Epithelial cell of proximal tubule (primary cell): ENCODE data around the gene KPNA4. TPM values are rescaled to one million over a fixed set of nuclear protein-coding genes. Genes with fewer than 3 reads are reported as not detected.
"Not testable (repeated sequence)": the region's sequence is repeated elsewhere in the genome, so short reads cannot be mapped to it uniquely, and the experiment has no call there.

ENCODE experiments used
- DNase-seq: peaks from one replicate; pipeline ENCODE4 v3.0.0-alpha.2; 2011; ENCODE audit warnings: low read depth
- H3K4me3 ChIP-seq: 2 replicates; pipeline ENCODE4 v1.5.1; 2011; ENCODE audit warnings: low read depth, mild to moderate bottlenecking, low read length
- total RNA-seq: library from RNA; depleted of rRNA; stranded (reverse); fragments of >200 nt; gene quantifications from 2 replicates; pipeline ENCODE4 v1.2.3, GENCODE V29; 2015
- TF ChIP-seq, protein P1 (sequence below): conservative IDR thresholded peaks from 2 replicates; pipeline ENCODE4 v1.5.1; 2012; ENCODE audit warnings: low read depth, mild to moderate bottlenecking, low read length

Gene KPNA4
- total RNA-seq, 1 donor from 2014 or later, result 17.0 TPM

DNA sequence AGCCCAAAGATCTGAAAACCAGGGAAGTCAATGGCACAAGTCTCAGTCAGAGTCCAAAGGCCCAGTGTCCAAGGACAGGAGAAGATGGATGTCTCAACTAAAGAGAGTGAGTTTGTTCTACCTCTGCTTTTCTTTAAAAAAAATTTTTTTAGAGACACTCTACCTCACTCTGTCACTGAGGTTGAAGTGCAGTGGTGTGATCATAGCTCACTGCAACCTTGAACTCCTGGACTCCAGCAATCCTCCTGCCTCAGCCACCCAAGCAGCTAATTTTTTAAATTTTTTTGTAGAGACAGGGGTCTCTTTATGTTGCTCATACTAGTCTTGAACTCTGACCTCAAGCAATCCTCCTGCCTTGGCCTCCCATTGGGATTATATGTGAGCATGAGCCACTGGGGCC lies 39.9 kb upstream of the KPNA4 start:
- DNase-seq, result no peak
- TF ChIP-seq, protein P1, sequence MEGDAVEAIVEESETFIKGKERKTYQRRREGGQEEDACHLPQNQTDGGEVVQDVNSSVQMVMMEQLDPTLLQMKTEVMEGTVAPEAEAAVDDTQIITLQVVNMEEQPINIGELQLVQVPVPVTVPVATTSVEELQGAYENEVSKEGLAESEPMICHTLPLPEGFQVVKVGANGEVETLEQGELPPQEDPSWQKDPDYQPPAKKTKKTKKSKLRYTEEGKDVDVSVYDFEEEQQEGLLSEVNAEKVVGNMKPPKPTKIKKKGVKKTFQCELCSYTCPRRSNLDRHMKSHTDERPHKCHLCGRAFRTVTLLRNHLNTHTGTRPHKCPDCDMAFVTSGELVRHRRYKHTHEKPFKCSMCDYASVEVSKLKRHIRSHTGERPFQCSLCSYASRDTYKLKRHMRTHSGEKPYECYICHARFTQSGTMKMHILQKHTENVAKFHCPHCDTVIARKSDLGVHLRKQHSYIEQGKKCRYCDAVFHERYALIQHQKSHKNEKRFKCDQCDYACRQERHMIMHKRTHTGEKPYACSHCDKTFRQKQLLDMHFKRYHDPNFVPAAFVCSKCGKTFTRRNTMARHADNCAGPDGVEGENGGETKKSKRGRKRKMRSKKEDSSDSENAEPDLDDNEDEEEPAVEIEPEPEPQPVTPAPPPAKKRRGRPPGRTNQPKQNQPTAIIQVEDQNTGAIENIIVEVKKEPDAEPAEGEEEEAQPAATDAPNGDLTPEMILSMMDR, result no peak
- H3K4me3 ChIP-seq, result no peak overlapping the region

DNA sequence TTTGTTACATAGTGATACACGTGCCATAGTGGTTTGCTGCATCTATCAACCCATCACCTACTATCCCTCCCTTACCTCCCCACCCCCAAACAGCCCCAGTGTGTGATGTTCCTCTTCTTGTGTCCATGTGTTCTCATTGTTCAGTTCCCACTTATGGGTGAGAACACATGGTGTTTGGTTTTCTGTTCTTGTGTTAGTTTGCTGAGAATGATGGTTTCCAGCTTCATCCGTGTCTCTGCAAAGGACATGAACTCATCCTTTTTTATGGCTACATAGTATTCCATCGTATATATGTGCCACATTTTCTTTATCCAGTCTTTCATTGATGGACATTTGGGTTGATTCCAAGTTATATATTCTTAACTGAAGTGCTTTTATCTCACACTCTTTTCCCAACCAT lies 38.5 kb upstream of the KPNA4 start:
- DNase-seq, result not testable (repeated sequence)

DNA sequence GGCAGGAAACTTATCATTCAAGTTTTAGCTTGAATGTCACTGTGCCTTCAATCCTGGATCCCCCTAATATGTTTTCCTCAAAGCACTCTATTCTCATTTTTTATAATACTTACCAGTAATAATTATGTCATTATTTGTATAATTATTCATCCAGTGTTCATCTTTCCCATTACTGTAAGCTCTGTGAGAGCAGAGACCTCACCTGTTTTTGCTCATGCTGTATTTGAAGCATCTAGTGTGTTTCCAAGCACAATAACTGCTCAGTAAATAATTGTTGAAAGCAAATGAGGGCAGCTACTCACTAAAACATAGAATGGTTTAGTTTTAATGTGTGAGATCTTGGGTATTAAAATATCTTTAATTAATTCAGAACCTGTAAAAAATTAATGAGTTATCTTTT lies 36.9 kb upstream of the KPNA4 start:
- no peak for DNase-seq
- no peak overlapping the region for H3K4me3 ChIP-seq
- TF ChIP-seq, protein P1, result no peak

More for the DNA sequence above, 38.5 kb upstream of the KPNA4 start:
- not testable (repeated sequence) for H3K4me3 ChIP-seq

DNA sequence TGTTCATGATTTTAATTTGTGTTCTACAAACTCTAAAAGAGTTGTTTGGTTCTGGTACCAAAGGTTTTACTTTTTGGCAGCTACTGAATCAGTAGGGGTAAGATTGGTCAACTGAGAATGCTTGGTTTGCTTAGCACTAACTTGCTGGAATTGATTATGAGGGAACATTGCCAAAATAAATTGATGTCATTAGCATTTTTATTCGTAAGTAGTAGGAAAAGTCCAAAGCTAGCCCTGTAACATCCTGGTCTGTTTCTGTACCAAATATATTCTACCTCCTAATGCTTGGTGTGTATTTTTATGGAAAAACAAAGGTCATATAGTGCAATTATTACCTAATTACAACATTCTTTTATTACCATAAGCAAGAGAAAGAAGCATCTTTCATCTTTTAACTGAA lies 35.9 kb upstream of the KPNA4 start:
- no peak overlapping the region for H3K4me3 ChIP-seq
- DNase-seq, result no peak
- TF ChIP-seq, protein P1, result no peak

DNA sequence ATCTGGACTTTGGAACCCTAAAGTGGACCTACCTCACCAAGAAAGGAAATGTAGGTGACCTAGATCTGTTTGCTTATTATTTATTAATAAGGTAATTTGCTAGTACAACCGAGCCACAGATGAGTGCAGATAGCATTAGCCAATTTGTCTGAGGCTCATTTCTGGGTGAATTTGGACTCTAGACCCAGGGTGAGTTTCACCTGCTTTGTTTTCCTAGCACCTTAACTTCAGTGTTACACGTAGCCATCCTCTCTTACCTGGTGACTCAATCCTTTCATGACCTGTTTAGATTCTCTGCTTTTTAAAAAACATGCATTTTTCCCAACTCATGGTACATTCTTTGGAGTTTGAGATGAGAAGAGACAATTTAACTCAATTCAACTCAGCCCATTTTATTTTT lies 33.5 kb upstream of the KPNA4 start:
- TF ChIP-seq, protein P1, result no peak
- no peak overlapping the region for H3K4me3 ChIP-seq
- DNase-seq, result no peak

DNA sequence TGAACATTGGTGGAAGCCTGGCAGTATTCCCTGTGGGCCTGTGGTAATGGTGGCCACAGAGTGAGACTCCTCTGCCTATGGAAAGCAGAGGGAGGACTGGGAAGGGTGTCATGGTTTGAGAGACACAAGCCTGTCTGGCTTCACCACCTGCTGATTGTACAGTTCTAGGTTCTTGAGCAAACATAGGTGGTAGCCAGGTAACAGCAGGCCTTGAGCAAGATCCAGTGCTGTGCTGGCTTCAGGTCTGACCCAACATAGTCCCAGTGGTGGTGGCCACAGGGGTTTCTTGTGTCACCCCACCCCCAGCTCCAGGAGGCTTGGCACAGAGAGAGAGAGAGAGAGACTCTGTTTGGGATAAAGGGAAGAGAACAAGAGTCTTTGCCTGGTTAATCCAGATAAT lies 22.7 kb upstream of the KPNA4 start:
- no peak for DNase-seq
- H3K4me3 ChIP-seq, result no peak overlapping the region
- TF ChIP-seq, protein P1, result no peak

DNA sequence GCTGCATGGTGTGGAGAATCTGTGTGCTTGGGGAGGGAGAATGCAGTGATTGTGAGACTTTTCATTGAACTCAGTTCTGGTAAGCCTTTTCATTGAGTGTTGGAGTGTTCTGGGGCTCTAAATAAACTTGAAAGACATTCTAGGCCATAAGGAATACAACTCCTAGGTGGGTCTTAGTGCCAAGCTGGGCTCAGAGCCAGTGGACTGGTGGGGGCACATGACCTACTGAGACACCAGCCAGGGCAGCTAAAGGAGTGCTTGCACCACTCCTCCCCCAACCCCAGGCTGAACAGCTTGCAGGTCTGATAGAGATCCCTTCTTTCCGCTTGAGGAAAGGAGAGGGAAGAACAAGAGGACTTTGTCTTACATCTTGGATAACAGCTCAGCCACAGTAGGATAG lies 21.7 kb upstream of the KPNA4 start:
- DNase-seq, result no peak
- no peak overlapping the region for H3K4me3 ChIP-seq
- TF ChIP-seq, protein P1, result no peak

DNA sequence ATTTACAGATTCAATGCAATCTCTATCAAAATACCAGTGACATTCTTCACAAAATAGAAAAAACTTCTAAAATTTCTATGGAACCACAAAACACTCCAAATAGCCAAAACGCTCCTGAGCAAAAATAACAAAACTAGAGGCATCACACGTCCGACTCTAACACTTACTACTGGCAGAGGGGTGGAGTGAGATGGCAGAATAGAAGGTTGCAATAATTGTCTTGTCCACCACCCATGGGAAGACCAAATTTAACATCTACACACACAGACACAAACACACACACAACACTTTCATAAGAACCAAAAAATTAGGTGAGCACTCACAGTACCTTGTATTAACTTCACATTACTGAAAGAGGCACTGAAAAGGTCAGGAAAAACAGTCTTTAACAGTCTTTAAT lies 21.3 kb upstream of the KPNA4 start:
- H3K4me3 ChIP-seq, result no peak overlapping the region
- DNase-seq, result no peak
- TF ChIP-seq, protein P1, result no peak
